Kidney glomerular epithelial cell (primary cell): ENCODE measurements around the gene C1orf105.
A peak's percentile ranks its signal among the peaks of the same experiment; 100 is the strongest.
"Not testable (repeated sequence)": the region's sequence is repeated elsewhere in the genome, so short reads cannot be mapped to it uniquely, and the experiment has no call there.

Experiments
- DNase-seq: peaks from one replicate; lab custom pipeline; 2025; lab: John Stamatoyannopoulos, UW

Gene C1orf105

GRCh38 chr1:172489847-172490246, 69.4 kb downstream of the C1orf105 start:
- DNase-seq: no peak

GRCh38 chr1:172492421-172492820, 71.9 kb downstream of the C1orf105 start:
- DNase-seq: no peak

DNA sequence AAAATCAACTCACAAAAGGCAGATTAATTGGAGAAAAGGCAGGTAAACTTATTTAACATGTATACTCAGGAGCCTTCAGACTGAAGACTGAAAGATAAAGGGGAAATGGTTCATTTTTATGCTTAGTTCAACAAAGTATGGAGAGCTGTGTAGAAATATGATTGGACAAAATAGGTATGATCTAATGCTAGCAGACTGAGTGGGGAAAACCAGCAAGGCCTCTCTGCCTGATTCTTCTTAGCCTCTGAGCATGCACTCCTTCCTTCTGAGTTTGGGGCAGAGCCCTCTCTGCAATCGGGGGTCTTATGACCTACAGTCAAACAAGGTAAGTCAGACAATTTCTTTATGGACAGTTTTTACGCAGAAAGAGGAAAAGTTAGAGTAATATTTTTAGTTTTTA, 73.7 kb downstream of the C1orf105 start:
- DNase-seq: no peak

DNA sequence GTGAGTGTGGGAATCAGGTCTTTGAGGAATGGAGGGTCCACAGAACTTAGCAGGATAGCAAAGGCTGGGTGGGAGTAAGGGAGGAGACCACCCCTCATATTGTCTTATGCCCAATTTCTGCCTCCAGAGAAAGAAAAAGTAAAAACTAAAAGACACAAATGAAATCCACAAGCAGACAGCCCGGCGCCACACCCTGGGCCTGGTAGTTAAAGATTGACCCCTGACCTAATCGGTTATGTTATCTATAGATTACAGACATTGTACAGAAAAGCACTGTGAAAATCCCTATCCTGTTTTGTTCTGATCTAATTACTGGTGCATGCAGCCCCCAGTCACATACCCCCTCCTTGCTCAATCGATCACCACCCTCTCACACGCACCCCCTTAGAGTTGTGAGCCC, 75.6 kb downstream of the C1orf105 start:
- not testable (repeated sequence) for DNase-seq

DNA sequence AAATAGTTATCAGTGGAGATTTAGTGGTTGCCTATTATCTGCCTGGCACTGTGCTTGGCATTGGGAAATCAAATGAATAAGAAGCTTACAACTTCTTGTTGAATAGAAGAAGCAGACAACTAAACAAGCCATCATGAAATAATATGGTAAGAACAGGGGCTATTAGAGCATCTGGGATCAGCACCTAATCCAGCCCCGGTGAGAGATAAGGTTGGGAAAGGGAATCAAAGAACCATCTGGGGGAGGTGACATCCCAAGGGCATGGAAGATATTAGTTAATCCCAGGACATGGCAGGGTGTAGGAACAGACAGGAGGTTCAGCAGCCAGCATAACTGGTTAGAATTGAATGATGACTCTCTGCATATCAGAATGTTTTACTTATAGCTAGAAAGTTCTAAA, 76.2 kb downstream of the C1orf105 start:
- no peak for DNase-seq

- DNase-seq: peak; percentile 81
Measured at GRCh38 chr1:172497230-172497629, 76.7 kb downstream of the C1orf105 start.

DNA sequence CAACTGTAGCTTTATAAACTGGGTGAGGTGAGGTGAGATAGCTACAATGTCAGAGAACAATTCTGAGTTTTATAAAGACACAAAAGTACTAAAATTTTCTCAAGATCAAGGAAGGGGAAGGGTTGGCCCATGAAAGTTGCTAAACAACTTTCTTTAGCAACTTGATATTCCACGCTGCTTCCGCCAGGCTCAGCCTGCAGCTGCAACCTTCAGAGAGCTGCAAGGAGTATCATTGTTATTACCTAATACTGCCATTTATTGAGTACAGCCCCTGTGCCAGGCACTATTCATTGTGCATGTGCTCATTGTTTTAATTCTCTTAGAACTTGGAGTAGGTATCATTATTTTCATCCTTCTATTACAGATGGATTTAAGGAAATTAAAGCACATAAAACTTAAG, 78.4 kb downstream of the C1orf105 start:
- no peak for DNase-seq

GRCh38 chr1:172499636-172500141, 79.2 kb downstream of the C1orf105 start:
- DNase-seq: peak; percentile 14

GRCh38 chr1:172500207-172500606, 79.7 kb downstream of the C1orf105 start:
- no peak for DNase-seq

- DNase-seq: no peak
Measured at GRCh38 chr1:172507741-172508140, 87.3 kb downstream of the C1orf105 start.

DNA sequence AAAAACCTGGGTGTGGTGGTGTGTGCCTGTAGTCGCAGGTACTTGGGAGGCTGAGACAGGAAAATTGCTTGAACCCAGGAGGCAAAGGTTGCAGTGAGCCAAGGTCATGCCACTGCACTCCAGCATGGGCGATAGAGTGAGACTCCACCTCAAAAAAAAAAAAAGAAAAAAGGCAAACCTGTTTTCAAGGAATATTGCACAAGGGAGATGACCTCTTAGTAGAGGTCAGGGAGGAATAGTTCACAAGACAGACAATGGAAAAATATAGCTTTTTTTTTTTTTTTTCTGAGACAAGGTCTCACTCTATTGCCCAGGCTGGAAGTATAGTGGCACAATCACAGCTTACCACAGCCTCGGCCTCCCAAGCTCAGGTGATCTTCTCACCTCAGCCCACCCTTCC, 90.0 kb downstream of the C1orf105 start:
- no peak for DNase-seq

- DNase-seq: no peak
Measured at GRCh38 chr1:172512591-172512990, 92.1 kb downstream of the C1orf105 start.

GRCh38 chr1:172513479-172513878, 93.0 kb downstream of the C1orf105 start:
- no peak for DNase-seq

GRCh38 chr1:172514108-172514507, 93.6 kb downstream of the C1orf105 start:
- no peak for DNase-seq

- no peak for DNase-seq
Measured at GRCh38 chr1:172515436-172515835, 95.0 kb downstream of the C1orf105 start.

GRCh38 chr1:172515927-172516326, 95.4 kb downstream of the C1orf105 start:
- no peak for DNase-seq

- no peak for DNase-seq
Measured at GRCh38 chr1:172517081-172517480, 96.6 kb downstream of the C1orf105 start.

DNA sequence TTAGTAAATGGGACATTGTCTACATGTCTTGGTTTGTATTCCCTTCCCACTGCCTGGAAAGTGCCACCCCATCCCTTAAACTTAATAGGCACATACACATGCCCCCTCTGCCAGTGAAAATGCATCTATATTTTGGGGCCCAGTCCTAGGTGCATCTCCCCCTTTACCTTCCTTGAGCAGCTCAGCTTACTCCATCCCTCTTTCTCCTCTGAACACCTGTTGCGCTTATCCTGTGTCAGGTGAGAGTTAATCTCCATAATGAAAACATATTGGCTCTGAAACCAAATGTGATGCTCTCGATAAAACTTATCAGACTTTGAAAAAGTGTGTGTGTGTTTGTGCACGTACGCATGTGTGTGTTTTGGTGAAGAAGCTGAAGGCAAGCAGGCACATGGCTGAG, 97.1 kb downstream of the C1orf105 start:
- DNase-seq: no peak
